Neural progenitor cell (in vitro differentiated cells): ENCODE measurements around the gene THRAP3.

ENCODE experiments used
- EZH2 ChIP-seq: fragments of 200-600 bp; sonication (generic); IDR thresholded peaks from 2 replicates; pipeline ENCODE4 v1.6.1; 2017; ENCODE audit warnings: antibody characterized with exemption, mild to moderate bottlenecking, moderate library complexity
- EZH2phosphoT487 ChIP-seq: fragments of 200-600 bp; sonication (generic); IDR thresholded peaks from 2 replicates; pipeline ENCODE4 v1.6.1; 2017; ENCODE audit warnings: antibody characterized with exemption
- TF ChIP-seq, protein P1 (sequence below): fragments of 200-600 bp; sonication (generic); IDR thresholded peaks from 2 replicates; pipeline ENCODE4 v1.5.1; 2017; ENCODE audit warnings: antibody characterized with exemption, mild to moderate bottlenecking

- TF ChIP-seq, protein P1, sequence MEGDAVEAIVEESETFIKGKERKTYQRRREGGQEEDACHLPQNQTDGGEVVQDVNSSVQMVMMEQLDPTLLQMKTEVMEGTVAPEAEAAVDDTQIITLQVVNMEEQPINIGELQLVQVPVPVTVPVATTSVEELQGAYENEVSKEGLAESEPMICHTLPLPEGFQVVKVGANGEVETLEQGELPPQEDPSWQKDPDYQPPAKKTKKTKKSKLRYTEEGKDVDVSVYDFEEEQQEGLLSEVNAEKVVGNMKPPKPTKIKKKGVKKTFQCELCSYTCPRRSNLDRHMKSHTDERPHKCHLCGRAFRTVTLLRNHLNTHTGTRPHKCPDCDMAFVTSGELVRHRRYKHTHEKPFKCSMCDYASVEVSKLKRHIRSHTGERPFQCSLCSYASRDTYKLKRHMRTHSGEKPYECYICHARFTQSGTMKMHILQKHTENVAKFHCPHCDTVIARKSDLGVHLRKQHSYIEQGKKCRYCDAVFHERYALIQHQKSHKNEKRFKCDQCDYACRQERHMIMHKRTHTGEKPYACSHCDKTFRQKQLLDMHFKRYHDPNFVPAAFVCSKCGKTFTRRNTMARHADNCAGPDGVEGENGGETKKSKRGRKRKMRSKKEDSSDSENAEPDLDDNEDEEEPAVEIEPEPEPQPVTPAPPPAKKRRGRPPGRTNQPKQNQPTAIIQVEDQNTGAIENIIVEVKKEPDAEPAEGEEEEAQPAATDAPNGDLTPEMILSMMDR = no peak
- TF ChIP-seq EZH2 (no peak), EZH2phosphoT487 (no peak)
These were observed 119.6 kb downstream of the THRAP3 start for GRCh38 chr1:36343651-36344394.
